Fibroblast of lung (primary cell): ENCODE measurements around the gene MEI4. TPM values are rescaled to one million over a fixed set of nuclear protein-coding genes. Genes with fewer than 3 reads are reported as not detected.
"Not testable (repeated sequence)": the region's sequence is repeated elsewhere in the genome, so short reads cannot be mapped to it uniquely, and the experiment has no call there.

Source experiments
- DNase-seq, 2 donors: peaks; one replicate each; pipeline versions ENCODE4 v3.0.0 to v3.0.0-alpha.2; 2010; ENCODE audit warnings: low read depth in 2 of 2
- H2AFZ ChIP-seq: 2 replicates; pipeline ENCODE4 v1.5.1; 2012; ENCODE audit warnings: low read length, control low read depth, inconsistent platforms
- H3K27ac ChIP-seq: 2 replicates; pipeline ENCODE4 v1.5.1; 2011; ENCODE audit warnings: low read length, control low read depth; ENCODE audit not compliant: insufficient read depth
- H3K27me3 ChIP-seq: 2 replicates; pipeline ENCODE4 v1.5.1; 2011; ENCODE audit warnings: mild to moderate bottlenecking, low read length; ENCODE audit not compliant: control insufficient read depth, insufficient read depth
- H3K36me3 ChIP-seq: 2 replicates; pipeline ENCODE4 v1.5.1; 2011; ENCODE audit warnings: low read length; ENCODE audit not compliant: control insufficient read depth, insufficient read depth
- H3K4me1 ChIP-seq: 2 replicates; pipeline ENCODE4 v1.5.1; 2011; ENCODE audit warnings: low read length; ENCODE audit not compliant: control insufficient read depth, insufficient read depth; ENCODE audit errors: extremely low read depth
- H3K4me2 ChIP-seq: 2 replicates; pipeline ENCODE4 v1.5.1; 2011; ENCODE audit warnings: low read length, control low read depth; ENCODE audit not compliant: insufficient read depth; ENCODE audit errors: extremely low read depth
- H3K4me3 ChIP-seq, 4 experiments: fragments of 200-600 bp in 1 of 4; sonication (generic) in 1 of 4; replicated peaks in 1 of 4; 2 replicates each; pipeline ENCODE4 v1.5.1; 2011 to 2016; ENCODE audit warnings: low read length in 4 of 4, low read depth in 3 of 4, mild to moderate bottlenecking in 3 of 4, control low read depth in 2 of 4, inconsistent platforms in 1 of 4, mixed read lengths in 1 of 4; ENCODE audit not compliant: insufficient read depth in 1 of 4; ENCODE audit errors: control extremely low read depth in 1 of 4
- H3K79me2 ChIP-seq: 2 replicates; pipeline ENCODE4 v1.5.1; 2012; ENCODE audit warnings: mild to moderate bottlenecking, low read length, inconsistent platforms; ENCODE audit not compliant: control insufficient read depth, insufficient read depth
- H3K9ac ChIP-seq: 2 replicates; pipeline ENCODE4 v1.5.1; 2011; ENCODE audit warnings: mild to moderate bottlenecking, low read length, control low read depth; ENCODE audit not compliant: insufficient read depth
- H3K9me3 ChIP-seq: 2 replicates; pipeline ENCODE4 v1.5.1; 2012; ENCODE audit warnings: low read depth, low read length; ENCODE audit not compliant: control insufficient read depth, insufficient read depth
- H4K20me1 ChIP-seq: 2 replicates; pipeline ENCODE4 v1.5.1; 2011; ENCODE audit warnings: low read length; ENCODE audit not compliant: control insufficient read depth, insufficient read depth; ENCODE audit errors: extremely low read depth
- EZH2 ChIP-seq: IDR thresholded peaks from 2 replicates; pipeline ENCODE4 v1.5.1; 2012; ENCODE audit warnings: low read length, control low read depth, mild to moderate bottlenecking; ENCODE audit errors: missing control alignments
- polyA plus RNA-seq, 2 donors: library from polyadenylated mRNA; depleted of rRNA in 1 of 2; stranded (reverse) in 1 of 2; unstranded in 1 of 2; fragments of >200 nt; gene quantifications; 2 replicates each; pipeline ENCODE4 v1.2.1, GENCODE V29; 2011 to 2012; ENCODE audit warnings: missing spikeins in 1 of 2
- total RNA-seq: library from RNA; depleted of rRNA; stranded (reverse); fragments of >200 nt; gene quantifications from 2 replicates; pipeline ENCODE4 v1.2.1, GENCODE V29; 2014
- TF ChIP-seq, protein P1 (sequence below), 2 donors: IDR thresholded peaks in 1 of 2; conservative IDR thresholded peaks in 1 of 2; 1 replicate in 1 of 2; 2 replicates in 1 of 2; pipeline ENCODE4 v1.5.1; 2011 to 2012; ENCODE audit warnings: low read length in 2 of 2, control low read depth in 1 of 2, inconsistent platforms in 1 of 2, low read depth in 1 of 2, mild to moderate bottlenecking in 1 of 2

Gene MEI4
- total and polyA plus RNA-seq, 2 donors (not counting 1 experiment from before 2014, with no cell fraction given), result not detected

DNA sequence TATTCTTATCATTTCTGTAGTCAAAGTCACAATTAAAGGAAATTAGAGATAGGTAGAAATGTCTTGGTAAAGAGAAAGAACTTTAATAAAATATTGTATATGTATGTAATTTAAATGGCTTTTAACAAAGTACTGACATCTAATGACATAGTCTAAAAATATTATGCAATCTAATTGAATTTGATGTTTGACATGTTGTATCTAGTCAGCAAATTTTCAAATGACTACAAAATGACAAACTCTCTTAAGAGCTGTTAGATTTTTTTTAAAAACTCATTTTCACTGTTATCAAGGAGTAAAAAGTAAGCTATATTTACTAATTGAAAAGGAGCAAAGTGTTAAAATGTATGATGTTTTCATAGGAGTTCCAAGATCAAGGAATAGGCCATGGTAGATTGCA is 176.9 kb downstream of the MEI4 start:
- H3K4me3 ChIP-seq, result no peak overlapping the region
- TF ChIP-seq EZH2, result no peak
- TF ChIP-seq, protein P1, sequence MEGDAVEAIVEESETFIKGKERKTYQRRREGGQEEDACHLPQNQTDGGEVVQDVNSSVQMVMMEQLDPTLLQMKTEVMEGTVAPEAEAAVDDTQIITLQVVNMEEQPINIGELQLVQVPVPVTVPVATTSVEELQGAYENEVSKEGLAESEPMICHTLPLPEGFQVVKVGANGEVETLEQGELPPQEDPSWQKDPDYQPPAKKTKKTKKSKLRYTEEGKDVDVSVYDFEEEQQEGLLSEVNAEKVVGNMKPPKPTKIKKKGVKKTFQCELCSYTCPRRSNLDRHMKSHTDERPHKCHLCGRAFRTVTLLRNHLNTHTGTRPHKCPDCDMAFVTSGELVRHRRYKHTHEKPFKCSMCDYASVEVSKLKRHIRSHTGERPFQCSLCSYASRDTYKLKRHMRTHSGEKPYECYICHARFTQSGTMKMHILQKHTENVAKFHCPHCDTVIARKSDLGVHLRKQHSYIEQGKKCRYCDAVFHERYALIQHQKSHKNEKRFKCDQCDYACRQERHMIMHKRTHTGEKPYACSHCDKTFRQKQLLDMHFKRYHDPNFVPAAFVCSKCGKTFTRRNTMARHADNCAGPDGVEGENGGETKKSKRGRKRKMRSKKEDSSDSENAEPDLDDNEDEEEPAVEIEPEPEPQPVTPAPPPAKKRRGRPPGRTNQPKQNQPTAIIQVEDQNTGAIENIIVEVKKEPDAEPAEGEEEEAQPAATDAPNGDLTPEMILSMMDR (conservative IDR thresholded peaks at IDR 0.05 in 1 of 2, IDR thresholded peaks at IDR 0.05 in 1 of 2; ENCODE audit: low read depth in 1 of 2, low read length in 2 of 2), result no peak
- no peak overlapping the region for H3K27ac ChIP-seq
- H3K9me3 ChIP-seq, result no peaks in the 10 kb centered on the region
- no peak overlapping the region for H3K4me2 ChIP-seq
- no peak overlapping the region for H2AFZ ChIP-seq
- H3K27me3 ChIP-seq, result no peaks in the 10 kb centered on the region
- H3K36me3 ChIP-seq, result no peaks in the 10 kb centered on the region
- no peaks in the 10 kb centered on the region for H3K4me1 ChIP-seq
- no peak overlapping the region for H3K9ac ChIP-seq
- no peak for DNase-seq
- H4K20me1 ChIP-seq, result no peaks in the 10 kb centered on the region
- no peaks in the 10 kb centered on the region for H3K79me2 ChIP-seq

DNA sequence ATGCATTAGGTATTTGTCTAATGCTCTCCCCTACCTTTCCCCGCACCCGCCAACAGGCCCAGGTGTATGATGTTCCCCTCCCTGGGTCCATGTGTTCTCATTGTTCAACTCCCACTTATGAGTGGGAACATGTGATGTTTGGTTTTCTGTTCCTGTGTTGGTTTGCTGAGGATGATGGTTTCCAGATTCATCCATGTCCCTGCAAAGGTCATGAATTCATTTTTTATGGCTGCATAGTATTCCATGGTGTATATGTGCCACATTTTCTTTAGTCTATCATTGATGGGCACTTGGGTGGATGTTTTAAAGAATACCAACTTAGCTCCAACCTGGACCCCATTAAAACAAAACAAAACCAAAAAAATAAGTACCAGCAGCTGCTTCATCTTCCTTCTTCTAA is 180.9 kb downstream of the MEI4 start:
- H3K27me3 ChIP-seq, H4K20me1 ChIP-seq, H3K36me3 ChIP-seq, H3K9ac ChIP-seq, H3K27ac ChIP-seq, H3K4me2 ChIP-seq, H3K79me2 ChIP-seq, H2AFZ ChIP-seq, H3K4me1 ChIP-seq, H3K4me3 ChIP-seq, DNase-seq, H3K9me3 ChIP-seq: not testable (repeated sequence)

DNA sequence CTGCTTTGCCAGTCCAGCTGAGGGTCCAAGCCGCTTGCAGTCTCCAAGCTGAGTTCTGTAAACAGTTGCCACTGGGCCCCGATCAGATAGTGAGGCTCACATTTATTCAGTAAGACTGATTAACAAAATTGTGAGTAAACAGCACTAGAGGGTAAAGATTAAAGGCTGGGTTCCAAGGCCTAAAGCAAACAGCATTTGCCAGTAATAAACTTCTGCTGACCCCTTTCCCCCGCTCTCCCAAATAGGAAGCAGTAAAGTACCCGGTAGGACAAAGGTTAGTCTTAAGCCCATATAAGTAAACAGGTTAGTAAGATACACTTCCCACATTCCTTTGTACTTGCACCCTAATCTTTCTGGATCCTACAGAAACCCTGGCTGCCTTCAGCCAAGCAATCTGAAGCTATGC is 181.8 kb downstream of the MEI4 start:
- no peaks in the 10 kb centered on the region for H3K79me2 ChIP-seq
- H3K36me3 ChIP-seq, result no peaks in the 10 kb centered on the region
- no peak overlapping the region for H3K27ac ChIP-seq
- no peaks in the 10 kb centered on the region for H4K20me1 ChIP-seq
- H3K9ac ChIP-seq, result no peak overlapping the region
- DNase-seq, result no peak
- no peak overlapping the region for H3K4me3 ChIP-seq
- TF ChIP-seq EZH2, result no peak
- TF ChIP-seq, protein P1 (conservative IDR thresholded peaks at IDR 0.05 in 1 of 2, IDR thresholded peaks at IDR 0.05 in 1 of 2; ENCODE audit: low read depth in 1 of 2, low read length in 2 of 2), result no peak
- no peak overlapping the region for H3K4me2 ChIP-seq
- H3K27me3 ChIP-seq, result no peaks in the 10 kb centered on the region
- H3K4me1 ChIP-seq, result no peaks in the 10 kb centered on the region
- H3K9me3 ChIP-seq, result no peaks in the 10 kb centered on the region
- no peak overlapping the region for H2AFZ ChIP-seq
